Measurements from ENCODE around the gene MACROD2.
A peak's percentile ranks its signal among the peaks of the same experiment; 100 is the strongest.

MACROD2 gene

GRCh38 chr20:14582855-14583254 is 587.5 kb downstream of the MACROD2 start:
- no peak overlapping the region for H3K4me3 ChIP-seq (ENCODE audit: low read length)
- DNase-seq (ENCODE audit: low read depth, low spot score) = peak; percentile 4

- DNase-seq (ENCODE audit: low read depth, low spot score) = no peak
- no peak overlapping the region for H3K4me3 ChIP-seq (ENCODE audit: low read length)
Measured at GRCh38 chr20:14583413-14583812, 588.1 kb downstream of the MACROD2 start.

GRCh38 chr20:14589383-14589782 is 594.1 kb downstream of the MACROD2 start:
- no peak for DNase-seq (ENCODE audit: low read depth, low spot score)
- no peak overlapping the region for H3K4me3 ChIP-seq (ENCODE audit: low read length)

DNA sequence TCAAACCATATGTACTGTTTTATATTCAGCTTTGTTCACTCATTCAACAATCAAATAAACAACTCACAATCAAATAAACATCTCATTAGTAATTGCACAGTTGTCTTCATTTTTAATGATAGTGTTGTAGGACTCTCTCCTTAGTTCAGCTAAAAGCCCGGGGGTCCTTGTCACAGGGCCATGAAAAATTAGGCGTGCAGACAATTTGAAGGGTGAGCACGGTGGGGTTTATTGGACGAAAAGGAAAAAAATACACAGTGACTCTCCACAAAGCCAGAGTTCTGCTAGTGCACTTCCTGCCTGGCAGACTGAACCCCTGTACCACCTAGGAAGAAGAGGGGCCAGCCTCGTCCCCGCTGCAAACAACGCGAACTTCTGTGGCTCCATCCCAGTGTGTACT is 599.7 kb downstream of the MACROD2 start:
- DNase-seq (ENCODE audit: low read depth, low spot score) = no peak
- H3K4me3 ChIP-seq (ENCODE audit: low read length) = no peak overlapping the region

- no peak overlapping the region for H3K4me3 ChIP-seq (ENCODE audit: low read length)
- no peak for DNase-seq (ENCODE audit: low read depth, low spot score)
Measured at GRCh38 chr20:14597206-14597715, 601.9 kb downstream of the MACROD2 start.

DNA sequence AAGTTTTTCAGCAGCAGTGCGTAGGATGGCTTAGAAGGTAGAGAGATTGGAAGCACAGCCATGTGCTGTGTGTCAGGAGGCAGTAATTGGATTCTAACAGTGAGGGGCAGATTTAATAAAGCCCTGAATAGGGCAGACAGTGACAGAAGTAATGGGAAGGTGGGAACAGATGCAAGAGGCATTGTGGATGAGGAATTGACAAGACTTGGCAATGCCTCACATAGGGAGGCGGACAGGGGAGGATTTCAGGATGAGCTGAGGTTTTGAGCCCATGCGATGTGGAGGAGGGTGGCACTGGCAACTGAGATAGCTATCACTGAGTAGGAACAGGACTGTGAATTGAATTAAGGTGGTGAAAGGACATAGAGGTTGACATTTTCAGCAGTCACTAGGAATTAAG is 604.3 kb downstream of the MACROD2 start:
- H3K4me3 ChIP-seq (ENCODE audit: low read length) = no peak overlapping the region
- DNase-seq (ENCODE audit: low read depth, low spot score) = no peak

GRCh38 chr20:14600527-14600926 is 605.2 kb downstream of the MACROD2 start:
- H3K4me3 ChIP-seq (ENCODE audit: low read length) = no peak overlapping the region
- DNase-seq (ENCODE audit: low read depth, low spot score) = no peak

DNA sequence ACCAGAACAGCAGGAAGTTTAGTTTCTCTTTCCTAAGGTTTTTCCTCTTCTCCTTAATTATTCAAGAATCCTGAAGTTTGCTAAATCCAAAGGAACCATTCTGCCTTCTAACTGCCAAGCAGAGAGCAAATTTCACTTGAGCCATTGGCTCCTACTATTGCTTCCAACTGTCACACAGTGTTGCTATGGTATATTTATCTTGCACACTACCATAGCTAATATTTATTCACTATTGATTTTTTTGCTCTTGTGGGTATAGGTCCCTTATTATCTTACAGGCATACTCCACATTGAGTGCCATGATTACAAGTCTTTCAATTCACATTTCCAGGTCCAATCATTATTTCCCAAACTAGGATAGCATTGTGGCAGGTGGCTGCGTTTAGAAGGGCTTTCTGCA is 608.8 kb downstream of the MACROD2 start:
- no peak for DNase-seq (ENCODE audit: low read depth, low spot score)
- no peak overlapping the region for H3K4me3 ChIP-seq (ENCODE audit: low read length)

GRCh38 chr20:14609328-14610221 is 614.3 kb downstream of the MACROD2 start:
- no peak for DNase-seq (ENCODE audit: low read depth, low spot score)
- no peak overlapping the region for H3K4me3 ChIP-seq (ENCODE audit: low read length)

DNA sequence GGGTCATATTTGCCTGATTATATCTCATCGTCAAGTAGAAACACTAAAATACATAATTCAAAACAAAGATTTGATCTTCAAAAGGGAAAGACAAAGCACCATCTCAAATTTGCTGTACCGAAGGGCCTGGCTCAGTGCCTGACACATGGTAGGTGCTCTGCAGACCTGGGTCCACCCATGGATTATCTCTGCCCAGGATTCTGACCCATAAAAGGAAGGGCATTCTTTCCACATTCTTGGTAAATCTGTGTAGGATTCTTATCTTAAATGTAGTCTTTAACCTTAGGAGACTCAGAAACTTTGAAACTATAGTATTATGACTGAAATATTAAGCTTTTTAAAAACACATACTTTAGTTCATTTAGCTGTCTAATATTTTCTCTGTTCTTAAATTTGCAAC is 616.2 kb downstream of the MACROD2 start:
- DNase-seq (ENCODE audit: low read depth, low spot score) = no peak
- no peak overlapping the region for H3K4me3 ChIP-seq (ENCODE audit: low read length)

- DNase-seq (ENCODE audit: low read depth, low spot score) = no peak
- H3K4me3 ChIP-seq (ENCODE audit: low read length) = no peak overlapping the region
Measured at GRCh38 chr20:14612391-14612790, 617.1 kb downstream of the MACROD2 start.

DNA sequence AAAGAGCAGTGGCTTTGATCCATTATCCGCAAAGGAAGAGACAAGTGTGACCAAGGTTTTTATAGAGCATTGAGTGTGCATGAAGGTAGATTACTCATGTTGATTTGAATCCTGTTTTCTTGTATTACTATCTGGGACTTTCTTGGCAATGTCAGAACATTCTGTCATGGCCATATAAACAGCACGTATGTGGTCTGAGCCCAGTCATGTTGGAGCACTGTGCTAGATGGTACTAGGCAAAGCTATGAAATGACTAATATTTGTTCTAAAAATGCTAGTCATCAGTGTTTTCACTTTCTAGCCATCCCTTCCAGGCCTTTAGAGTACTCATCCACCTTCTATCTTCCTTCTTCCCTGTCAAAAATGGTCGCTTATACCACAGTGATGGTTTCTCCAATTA is 620.7 kb downstream of the MACROD2 start:
- no peak for DNase-seq (ENCODE audit: low read depth, low spot score)
- no peak overlapping the region for H3K4me3 ChIP-seq (ENCODE audit: low read length)

- no peak overlapping the region for H3K4me3 ChIP-seq (ENCODE audit: low read length)
- DNase-seq (ENCODE audit: low read depth, low spot score) = no peak
Measured at GRCh38 chr20:14617123-14617522, 621.8 kb downstream of the MACROD2 start.

- no peak for DNase-seq (ENCODE audit: low read depth, low spot score)
- H3K4me3 ChIP-seq (ENCODE audit: low read length) = no peak overlapping the region
Measured at GRCh38 chr20:14619411-14619810, 624.1 kb downstream of the MACROD2 start.

GRCh38 chr20:14622796-14623195 is 627.5 kb downstream of the MACROD2 start:
- H3K4me3 ChIP-seq (ENCODE audit: low read length) = no peak overlapping the region
- DNase-seq (ENCODE audit: low read depth, low spot score) = no peak

DNA sequence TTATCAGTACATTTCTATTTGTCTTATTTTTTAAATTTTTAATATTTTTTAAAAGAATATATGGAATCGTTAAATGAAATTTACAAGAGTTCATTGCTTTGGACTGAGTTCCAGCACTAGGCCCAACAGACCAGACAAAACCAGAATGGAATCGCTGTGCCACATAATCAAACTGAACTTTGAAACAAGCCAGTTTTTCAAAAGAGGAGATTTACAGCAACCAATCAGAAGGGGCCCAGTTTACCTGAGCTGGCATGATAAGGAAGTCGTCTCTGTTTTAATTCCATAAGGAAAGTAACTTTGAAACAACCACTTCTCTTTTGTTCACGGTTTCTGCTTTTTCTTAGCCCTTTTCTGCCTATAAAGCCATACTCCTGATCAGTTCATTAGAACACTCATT is 635.7 kb downstream of the MACROD2 start:
- H3K4me3 ChIP-seq (ENCODE audit: low read length) = no peak overlapping the region

DNA sequence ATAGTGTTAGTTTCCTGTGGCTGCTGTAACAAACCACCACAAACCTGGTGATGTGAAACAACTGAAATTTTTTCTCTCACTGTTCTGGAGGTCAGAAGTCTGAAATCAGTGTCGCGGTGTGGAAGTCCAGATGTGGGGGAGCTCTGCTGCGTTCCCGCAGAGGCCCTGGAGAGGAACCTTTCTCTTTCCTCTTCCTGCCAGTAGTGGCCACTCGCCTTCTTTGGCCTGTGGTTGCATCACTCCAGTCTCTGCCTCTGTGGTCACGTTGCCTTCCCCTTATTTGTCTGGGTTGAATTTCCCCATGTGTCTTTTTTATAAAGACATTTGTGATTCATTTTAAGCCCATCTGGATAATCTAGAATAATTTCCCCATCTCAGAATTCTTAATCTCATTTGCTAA is 637.6 kb downstream of the MACROD2 start:
- H3K4me3 ChIP-seq (ENCODE audit: low read length) = no peak overlapping the region
- no peak for DNase-seq (ENCODE audit: low read depth, low spot score)

More for the DNA sequence above, 635.7 kb downstream of the MACROD2 start:
- DNase-seq (ENCODE audit: low read depth, low spot score) = no peak

- no peak overlapping the region for H3K4me3 ChIP-seq (ENCODE audit: low read length)
- DNase-seq (ENCODE audit: low read depth, low spot score) = no peak
Measured at GRCh38 chr20:14633507-14633906, 638.2 kb downstream of the MACROD2 start.

- no peak for DNase-seq (ENCODE audit: low read depth, low spot score)
- H3K4me3 ChIP-seq (ENCODE audit: low read length) = no peak overlapping the region
Measured at GRCh38 chr20:14634665-14635064, 639.3 kb downstream of the MACROD2 start.

- no peak for DNase-seq (ENCODE audit: low read depth, low spot score)
- H3K4me3 ChIP-seq (ENCODE audit: low read length) = no peak overlapping the region
Measured at GRCh38 chr20:14637441-14637840, 642.1 kb downstream of the MACROD2 start.

GRCh38 chr20:14643146-14643545 is 647.8 kb downstream of the MACROD2 start:
- no peak overlapping the region for H3K4me3 ChIP-seq (ENCODE audit: low read length)
- no peak for DNase-seq (ENCODE audit: low read depth, low spot score)

All from Jurkat, Clone E6-1 (cell line).